22Rv1 (cell line): Measurements from ENCODE around the gene MPZL2.

Source experiments
- CTCF ChIP-seq: fragments of 450-650 bp; IDR thresholded peaks from 2 replicates; pipeline ENCODE4 v1.5.1; 2017; ENCODE audit warnings: mild to moderate bottlenecking
- ZFX ChIP-seq: fragments of 450-650 bp; IDR thresholded peaks from 2 replicates; pipeline ENCODE4 v1.6.1; 2017; ENCODE audit warnings: antibody characterized with exemption, borderline replicate concordance

DNA sequence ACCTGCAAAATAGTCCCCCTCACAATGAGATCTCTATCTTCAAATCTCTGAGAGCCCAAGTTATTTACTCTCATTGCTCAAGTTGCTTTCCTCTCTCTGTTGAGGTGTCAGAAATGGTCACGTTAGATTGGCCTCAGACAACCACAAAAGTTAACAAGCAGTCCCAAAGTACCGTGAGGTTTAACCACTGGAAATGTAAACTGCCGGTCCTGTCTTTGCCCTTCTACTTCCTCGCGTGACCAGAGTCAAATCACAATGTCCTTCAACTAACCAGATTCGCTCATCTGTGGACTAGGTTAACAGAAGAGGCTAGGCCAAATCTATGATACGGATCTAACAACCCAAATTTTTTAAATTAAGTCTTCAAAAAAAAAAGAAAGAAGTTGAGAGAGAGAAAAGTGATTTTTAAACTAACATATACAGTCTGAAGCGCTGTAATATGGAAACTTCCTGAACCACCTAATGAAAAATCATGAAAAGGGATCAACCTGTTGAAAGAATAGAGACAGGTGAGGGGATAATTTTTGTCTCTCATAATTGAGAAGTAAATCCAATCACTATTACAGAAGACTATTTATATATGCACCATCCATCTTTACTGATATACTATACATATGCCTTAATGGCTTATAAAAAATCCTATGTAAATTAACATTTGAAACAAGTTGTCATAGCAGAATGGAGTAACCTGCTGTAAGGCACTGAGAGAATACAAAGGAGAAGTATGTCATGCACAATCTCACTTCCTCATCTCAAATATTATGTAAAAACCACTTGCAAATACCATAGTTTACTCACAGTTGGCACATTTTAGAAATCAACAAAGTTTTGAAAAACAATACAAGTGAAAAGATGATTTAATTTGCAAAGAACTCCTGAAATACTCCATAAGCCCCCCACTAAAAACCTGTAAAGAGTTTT, 36.0 kb downstream of the MPZL2 start:
- no peak for TF ChIP-seq CTCF
- TF ChIP-seq ZFX = no peak
